ENCODE measurements around the gene SAXO2. TPM values are rescaled to one million over a fixed set of nuclear protein-coding genes. Genes with fewer than 3 reads are reported as not detected.
A peak's percentile ranks its signal among the peaks of the same experiment; 100 is the strongest.

The SAXO2 gene
- total RNA-seq, 3 donors from 2014 or later (not counting 1 experiment from before 2014, with no cell fraction given) = 0.83 to 6.5 (median 1.6) TPM

GRCh38 chr15:82292271-82292670 is 29.7 kb downstream of the SAXO2 start:
- Mint-ChIP-seq H3K9me3 (no peaks in the 10 kb centered on the region), H3K4me1 (peaks cover 0 to 2% of the 10 kb centered on the region in 2 donors), H3K27ac (no peak overlapping the region), H3K27me3 (ENCODE audit: low read depth in 2 of 2) (peaks cover 8 to 13% of the 10 kb centered on the region in 2 donors), H3K4me3 (no peak overlapping the region), H3K36me3 (no peaks in the 10 kb centered on the region)
- H3K4me1 ChIP-seq (ENCODE audit: control insufficient read depth, insufficient read depth, low read length) = no peaks in the 10 kb centered on the region
- WGBS (ENCODE audit: insufficient coverage) = 91% methylated on average over 5 of the region's 5 CpGs
- no peaks in the 10 kb centered on the region for H3K36me3 ChIP-seq (ENCODE audit: control insufficient read depth, insufficient read depth, low read length)
- H3K27me3 ChIP-seq (ENCODE audit: control insufficient read depth, insufficient read depth, low read length) = no peaks in the 10 kb centered on the region
- H3K27ac ChIP-seq (ENCODE audit: low read length) = no peak overlapping the region
- ATAC-seq (no peak), DNase-seq (no peak)
- TF ChIP-seq, protein P1, sequence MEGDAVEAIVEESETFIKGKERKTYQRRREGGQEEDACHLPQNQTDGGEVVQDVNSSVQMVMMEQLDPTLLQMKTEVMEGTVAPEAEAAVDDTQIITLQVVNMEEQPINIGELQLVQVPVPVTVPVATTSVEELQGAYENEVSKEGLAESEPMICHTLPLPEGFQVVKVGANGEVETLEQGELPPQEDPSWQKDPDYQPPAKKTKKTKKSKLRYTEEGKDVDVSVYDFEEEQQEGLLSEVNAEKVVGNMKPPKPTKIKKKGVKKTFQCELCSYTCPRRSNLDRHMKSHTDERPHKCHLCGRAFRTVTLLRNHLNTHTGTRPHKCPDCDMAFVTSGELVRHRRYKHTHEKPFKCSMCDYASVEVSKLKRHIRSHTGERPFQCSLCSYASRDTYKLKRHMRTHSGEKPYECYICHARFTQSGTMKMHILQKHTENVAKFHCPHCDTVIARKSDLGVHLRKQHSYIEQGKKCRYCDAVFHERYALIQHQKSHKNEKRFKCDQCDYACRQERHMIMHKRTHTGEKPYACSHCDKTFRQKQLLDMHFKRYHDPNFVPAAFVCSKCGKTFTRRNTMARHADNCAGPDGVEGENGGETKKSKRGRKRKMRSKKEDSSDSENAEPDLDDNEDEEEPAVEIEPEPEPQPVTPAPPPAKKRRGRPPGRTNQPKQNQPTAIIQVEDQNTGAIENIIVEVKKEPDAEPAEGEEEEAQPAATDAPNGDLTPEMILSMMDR (IDR thresholded peaks at IDR 0.05) = no peak
- H3K4me3 ChIP-seq (ENCODE audit: low read length) = no peak overlapping the region
- H3K9me3 ChIP-seq (ENCODE audit: control insufficient read depth, insufficient read depth, low read length) = no peaks in the 10 kb centered on the region
- intact Hi-C loops (cut with micrococcal nuclease) = no loop called here

DNA sequence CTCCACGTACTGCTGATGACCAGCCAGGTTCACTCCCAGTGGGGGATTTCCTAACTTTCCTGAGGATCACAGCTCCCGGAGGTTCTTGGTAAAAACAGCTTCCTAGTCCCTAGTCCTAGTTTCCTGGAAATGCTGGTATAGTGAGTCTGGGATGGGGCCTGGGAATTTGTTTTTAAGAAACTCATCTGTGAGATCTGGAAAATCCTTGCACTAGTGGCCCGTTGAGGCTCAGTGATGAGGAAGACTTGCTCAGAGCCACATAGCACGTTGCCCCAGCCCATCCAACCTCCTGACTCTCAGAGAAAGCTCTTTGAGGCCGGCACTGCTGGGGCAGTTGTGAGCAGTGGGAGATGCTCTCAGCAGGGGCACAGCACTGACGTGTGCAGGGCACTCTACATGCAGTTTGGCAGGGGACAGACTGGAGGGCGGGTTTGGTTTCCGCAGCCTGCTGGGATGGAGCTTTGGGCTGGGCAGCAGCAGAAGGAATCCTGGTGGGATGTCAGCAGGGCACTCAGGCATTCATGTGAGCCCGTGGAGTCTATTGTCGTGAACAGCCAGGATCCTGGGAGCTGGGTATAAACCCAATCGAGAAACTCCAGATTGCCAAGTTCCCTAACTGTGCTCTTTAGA is 31.6 kb downstream of the SAXO2 start:
- 89% methylated on average over 11 of the region's 11 CpGs for WGBS (ENCODE audit: insufficient coverage)

GRCh38 chr15:82297546-82297945 is 34.9 kb downstream of the SAXO2 start:
- peak overlapping the region in 1 of 2 donors; percentile 7 for H3K27ac Mint-ChIP-seq
- no peak overlapping the region for H3K27ac ChIP-seq (ENCODE audit: low read length)
- H3K4me3 Mint-ChIP-seq = peak overlapping the region; percentile 14

More for the DNA sequence above, 31.6 kb downstream of the SAXO2 start:
- Histone ChIP-seq H3K9me3 (ENCODE audit: control insufficient read depth, insufficient read depth, low read length) (no peaks in the 10 kb centered on the region), H3K27ac (ENCODE audit: low read length) (no peak overlapping the region), H3K36me3 (ENCODE audit: control insufficient read depth, insufficient read depth, low read length) (no peaks in the 10 kb centered on the region), H3K4me1 (ENCODE audit: control insufficient read depth, insufficient read depth, low read length) (peaks cover 13% of the 10 kb centered on the region), H3K27me3 (ENCODE audit: control insufficient read depth, insufficient read depth, low read length) (no peaks in the 10 kb centered on the region), H3K4me3 (ENCODE audit: low read length) (no peak overlapping the region)
- intact Hi-C loops (cut with micrococcal nuclease) = no loop called here
- no peak for ATAC-seq
- Mint-ChIP-seq H3K27me3 (ENCODE audit: low read depth in 2 of 2) (peaks cover 2 to 9% of the 10 kb centered on the region in 2 donors), H3K27ac (no peak overlapping the region), H3K4me3 (no peak overlapping the region), H3K36me3 (no peaks in the 10 kb centered on the region), H3K9me3 (no peaks in the 10 kb centered on the region), H3K4me1 (peaks cover 0 to 6% of the 10 kb centered on the region in 2 donors)
- TF ChIP-seq, protein P1 (IDR thresholded peaks at IDR 0.05) = no peak
- no peak for DNase-seq

More at GRCh38 chr15:82297546-82297945, 34.9 kb downstream of the SAXO2 start:
- 92% methylated on average over 5 of the region's 5 CpGs for WGBS (ENCODE audit: insufficient coverage)
- Histone ChIP-seq H3K4me3 (ENCODE audit: low read length) (no peak overlapping the region), H3K27me3 (ENCODE audit: control insufficient read depth, insufficient read depth, low read length) (no peaks in the 10 kb centered on the region), H3K36me3 (ENCODE audit: control insufficient read depth, insufficient read depth, low read length) (no peaks in the 10 kb centered on the region), H3K9me3 (ENCODE audit: control insufficient read depth, insufficient read depth, low read length) (no peaks in the 10 kb centered on the region), H3K4me1 (ENCODE audit: control insufficient read depth, insufficient read depth, low read length) (peaks cover 13% of the 10 kb centered on the region)
- no peaks in the 10 kb centered on the region for H3K36me3 Mint-ChIP-seq
- TF ChIP-seq, protein P1 (IDR thresholded peaks at IDR 0.05) = no peak
- DNase-seq (no peak), ATAC-seq (no peak)
- intact Hi-C loops (cut with micrococcal nuclease) = no loop called here
- H3K9me3 Mint-ChIP-seq = no peaks in the 10 kb centered on the region
- no peaks in the 10 kb centered on the region for H3K27me3 Mint-ChIP-seq (ENCODE audit: low read depth in 2 of 2)
- H3K4me1 Mint-ChIP-seq = peaks cover 0 to 6% of the 10 kb centered on the region in 2 donors
